ENCODE results near the gene MAP3K3.

The MAP3K3 gene

DNA sequence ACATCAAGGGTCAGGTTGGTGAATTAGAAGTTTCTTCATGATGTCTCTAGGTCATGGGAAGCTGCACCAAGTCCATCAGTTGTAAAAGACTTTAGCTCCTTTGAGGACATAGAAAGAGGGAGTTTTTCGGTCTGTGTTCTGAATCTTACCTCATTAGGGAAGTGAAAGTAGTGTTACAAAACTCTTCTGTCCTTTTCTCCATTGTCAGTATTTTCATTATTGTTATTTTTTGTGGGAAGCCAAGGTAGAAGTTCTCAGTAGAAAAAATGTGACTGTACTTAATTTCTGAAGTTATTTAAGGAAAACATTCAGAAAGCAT is 24.2 kb downstream of the MAP3K3 start:
- no peak overlapping the region for H3K4me3 ChIP-seq (ENCODE audit: low read depth, low read length)
- DNase-seq (ENCODE audit: low read depth), result no peak

DNA sequence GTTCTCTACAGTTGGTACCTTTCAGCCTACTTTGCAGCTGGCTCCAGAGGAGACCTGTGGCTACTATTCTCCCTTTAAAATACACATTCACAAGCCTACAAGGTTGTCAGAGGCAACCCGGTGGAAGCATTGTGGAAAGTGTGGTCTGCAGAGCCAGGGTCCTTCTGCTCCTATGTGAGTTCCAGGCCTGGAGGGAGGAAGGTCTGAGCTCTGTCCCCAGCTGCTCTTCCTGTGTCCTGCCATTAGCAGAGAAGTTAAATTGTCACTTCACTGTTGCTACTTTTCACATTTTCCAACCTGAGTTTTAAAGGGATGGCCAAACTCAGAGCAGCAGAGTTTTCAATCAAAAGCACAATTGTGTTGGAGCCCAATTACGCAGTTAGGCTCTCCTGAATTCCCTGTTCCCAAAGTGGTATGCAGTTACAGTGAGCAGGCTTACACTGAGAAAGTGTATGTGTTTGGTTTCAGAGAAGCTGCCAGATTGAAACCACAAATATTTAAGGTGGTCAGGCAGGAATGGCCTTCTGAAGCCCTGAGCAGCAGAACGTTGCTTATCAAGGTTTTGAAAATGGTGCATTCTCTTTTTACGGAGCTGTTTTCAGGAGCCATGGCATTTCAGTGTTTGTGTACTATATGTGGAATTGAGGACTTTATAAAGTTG is 25.0 kb downstream of the MAP3K3 start:
- DNase-seq (ENCODE audit: low read depth), result no peak
- H3K4me3 ChIP-seq (ENCODE audit: low read depth, low read length), result no peak overlapping the region

DNA sequence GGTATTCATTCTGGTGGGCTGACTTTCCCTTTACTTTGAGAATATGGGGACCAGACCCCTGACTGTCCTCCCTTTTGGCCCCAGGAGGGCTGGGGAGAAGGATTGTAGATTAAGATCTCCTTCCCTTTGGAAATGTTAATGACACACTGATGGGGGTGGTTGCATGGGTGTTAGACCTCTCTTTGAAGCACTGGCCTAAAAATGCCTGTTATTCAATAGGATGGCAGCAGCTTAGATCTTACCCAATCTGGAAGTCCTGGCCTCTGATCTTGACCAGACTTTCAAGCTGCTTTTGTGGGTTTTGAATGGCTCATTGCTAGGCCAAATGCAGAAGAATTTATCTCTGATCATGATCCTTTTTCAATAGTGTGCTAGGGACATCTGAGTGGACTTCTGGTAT is 25.7 kb downstream of the MAP3K3 start:
- H3K4me3 ChIP-seq (ENCODE audit: low read depth, low read length), result no peak overlapping the region
- no peak for DNase-seq (ENCODE audit: low read depth)

DNA sequence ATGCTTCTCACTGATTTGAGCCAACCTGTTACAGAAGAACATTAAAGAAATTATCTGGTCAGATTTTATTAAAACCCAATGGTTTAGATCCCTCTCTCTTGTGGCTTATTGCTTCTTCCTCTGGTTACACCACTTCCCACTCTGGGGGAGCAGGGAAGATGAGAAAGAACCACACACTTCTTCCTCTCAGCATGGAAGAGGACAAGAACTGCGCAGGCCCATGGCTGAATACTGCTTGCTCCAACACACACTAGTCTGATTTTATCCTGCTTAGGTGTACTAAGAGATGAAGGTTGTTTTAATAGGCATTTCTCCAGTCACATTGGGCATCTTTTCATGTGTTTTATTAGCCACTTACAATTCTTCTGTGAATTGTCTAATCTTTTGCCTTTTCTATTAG is 27.6 kb downstream of the MAP3K3 start:
- DNase-seq (ENCODE audit: low read depth), result no peak
- no peak overlapping the region for H3K4me3 ChIP-seq (ENCODE audit: low read depth, low read length)

DNA sequence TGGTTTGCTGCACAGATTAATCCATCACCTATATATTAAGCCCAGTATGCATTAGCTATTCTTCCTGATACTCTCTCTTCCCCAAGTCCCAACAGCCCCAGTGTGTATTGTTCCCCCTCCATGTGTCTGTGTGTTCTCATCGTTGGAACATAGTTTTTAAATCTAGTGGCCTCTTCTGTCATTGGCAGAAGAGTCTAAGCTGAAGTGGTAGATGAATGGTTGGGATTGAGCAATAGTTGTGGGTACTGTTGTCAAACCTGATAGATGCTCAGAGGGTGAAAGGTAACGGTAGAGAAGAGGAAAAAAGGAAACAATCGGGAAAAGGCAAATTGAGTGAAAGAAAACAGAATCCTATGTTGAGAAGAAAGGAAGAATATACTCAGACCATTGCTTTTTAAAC is 29.9 kb downstream of the MAP3K3 start:
- DNase-seq (ENCODE audit: low read depth), result no peak
- no peak overlapping the region for H3K4me3 ChIP-seq (ENCODE audit: low read depth, low read length)

DNA sequence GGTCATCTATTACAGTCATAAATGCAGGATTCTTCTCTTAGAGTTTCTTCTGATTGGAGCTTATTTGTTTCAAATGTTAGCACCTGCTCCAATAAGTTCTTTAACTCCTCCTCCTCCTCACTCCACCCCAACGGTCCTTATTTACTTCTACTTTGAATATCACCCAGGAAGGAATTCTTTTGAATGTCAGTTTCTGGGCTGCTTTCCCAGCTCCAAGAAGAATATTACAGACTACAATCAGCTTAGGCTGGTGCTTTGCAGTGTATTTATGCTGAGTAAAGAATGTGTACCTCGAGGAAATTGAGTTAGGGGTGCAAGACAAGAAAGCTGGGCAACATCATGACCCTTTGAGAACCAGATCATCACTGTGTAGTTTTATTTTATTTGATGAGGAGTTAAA is 30.8 kb downstream of the MAP3K3 start:
- no peak for DNase-seq (ENCODE audit: low read depth)
- H3K4me3 ChIP-seq (ENCODE audit: low read depth, low read length), result no peak overlapping the region

DNA sequence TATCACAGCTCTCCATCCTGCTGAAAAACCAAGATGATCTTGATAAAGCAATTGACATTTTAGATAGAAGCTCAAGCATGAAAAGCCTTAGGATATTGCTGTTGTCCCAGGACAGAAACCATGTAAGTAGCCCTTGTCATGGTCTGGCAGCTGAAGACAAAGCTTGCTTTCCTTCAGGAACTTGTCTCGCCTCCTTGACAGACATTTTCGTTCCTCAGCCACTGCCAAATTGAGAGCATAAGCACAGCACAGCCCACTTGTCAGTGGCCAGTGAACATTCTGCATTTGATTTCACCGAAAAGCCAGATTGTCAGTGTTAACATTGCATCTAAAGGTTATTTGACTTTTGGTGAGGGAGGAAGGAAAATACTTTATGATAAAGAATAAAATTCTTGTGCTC is 35.6 kb downstream of the MAP3K3 start:
- H3K4me3 ChIP-seq (ENCODE audit: low read depth, low read length), result no peak overlapping the region
- no peak for DNase-seq (ENCODE audit: low read depth)

DNA sequence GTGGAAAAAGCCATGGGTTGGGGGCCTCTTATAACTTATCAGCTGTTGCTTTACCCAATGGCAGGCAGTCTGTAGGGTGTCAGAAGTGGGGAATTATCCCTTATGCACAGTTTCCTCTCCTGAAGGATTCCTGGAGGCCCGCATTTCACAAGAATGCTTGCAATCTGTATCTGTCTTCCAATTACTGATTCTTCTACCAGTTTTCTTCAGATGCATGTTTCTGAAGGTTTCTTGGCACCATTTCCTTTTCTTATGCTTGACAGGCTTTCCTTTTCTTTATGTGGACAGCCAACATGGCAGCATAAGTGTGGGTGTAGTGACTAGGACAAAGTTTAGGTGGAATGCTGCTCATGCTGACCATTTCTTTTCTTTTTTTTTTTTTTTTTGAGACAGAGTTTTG is 36.1 kb downstream of the MAP3K3 start:
- no peak overlapping the region for H3K4me3 ChIP-seq (ENCODE audit: low read depth, low read length)
- DNase-seq (ENCODE audit: low read depth), result no peak

DNA sequence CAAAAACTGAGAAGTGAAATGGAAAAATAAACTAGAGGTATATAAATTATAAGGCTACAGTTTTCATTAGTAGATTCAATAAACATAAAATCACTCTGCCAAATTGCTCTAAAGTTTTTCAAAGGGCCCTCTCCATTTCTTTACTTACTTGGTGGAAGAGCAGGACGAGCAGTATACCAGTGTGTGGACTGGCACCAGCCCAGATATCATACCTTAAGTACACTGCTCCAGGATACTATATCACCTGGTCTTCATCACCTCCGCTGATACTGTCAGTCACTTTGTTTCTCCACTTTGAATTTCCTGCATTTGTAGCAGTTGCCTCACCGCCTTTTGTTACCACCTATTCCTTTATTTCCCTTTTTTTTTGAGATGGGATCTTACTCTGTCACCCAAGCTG is 37.6 kb downstream of the MAP3K3 start:
- DNase-seq (ENCODE audit: low read depth), result no peak
- H3K4me3 ChIP-seq (ENCODE audit: low read depth, low read length), result no peak overlapping the region

DNA sequence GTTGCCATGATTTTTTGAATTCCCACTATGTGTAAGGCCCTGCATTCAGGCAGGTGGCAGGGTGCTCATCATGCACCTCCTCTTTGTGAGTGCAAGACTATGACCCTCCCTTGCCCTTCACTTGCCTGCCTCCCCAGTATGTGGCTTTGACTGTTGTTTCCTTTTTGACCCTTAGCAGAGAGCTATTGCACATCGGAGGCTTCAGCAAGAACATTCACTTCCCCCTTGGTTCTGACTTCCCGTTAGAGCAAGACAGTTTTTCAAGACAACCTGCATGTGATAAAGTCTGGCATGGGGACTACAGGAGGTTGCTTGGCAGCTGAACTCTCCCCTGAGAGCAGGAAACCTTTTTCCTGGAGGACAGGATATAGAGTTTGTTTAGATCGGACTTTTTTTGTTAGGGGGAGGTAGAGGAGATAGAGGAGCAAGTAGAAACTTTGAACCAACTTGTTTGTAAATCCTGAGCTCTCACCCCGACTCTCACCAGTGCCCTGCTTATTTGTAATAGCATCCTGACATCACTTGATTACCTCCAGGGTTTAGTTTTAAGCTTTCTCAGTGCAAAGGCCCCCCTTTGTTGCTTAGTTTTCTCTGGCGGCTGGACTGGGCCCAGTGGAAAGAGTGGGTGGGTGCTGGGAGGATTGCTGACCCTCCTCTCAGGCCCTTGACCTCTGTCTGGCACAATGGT is 43.5 kb downstream of the MAP3K3 start:
- DNase-seq (ENCODE audit: low read depth), result no peak

DNA sequence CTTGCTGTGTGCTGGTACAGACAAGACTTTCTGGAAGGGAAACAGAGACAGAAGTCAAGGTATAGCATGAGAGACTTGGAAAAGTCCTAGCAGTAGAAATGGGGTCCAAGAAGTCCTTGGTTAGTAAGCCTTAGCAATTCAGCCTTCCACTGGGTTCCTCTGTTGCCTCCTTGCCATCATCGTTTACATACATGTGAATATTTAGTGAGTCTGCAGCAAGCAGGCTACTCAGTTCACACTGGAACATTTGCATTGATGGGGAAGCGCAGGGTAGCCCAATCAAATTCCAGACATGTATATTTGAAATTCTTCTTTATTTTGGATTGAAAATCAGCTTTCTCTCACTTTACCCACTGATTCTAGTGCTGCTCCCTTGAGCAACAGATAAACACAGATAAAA is 50.6 kb downstream of the MAP3K3 start:
- DNase-seq (ENCODE audit: low read depth), result no peak
- no peak overlapping the region for H3K4me3 ChIP-seq (ENCODE audit: low read depth, low read length)

More for the DNA sequence above, 43.5 kb downstream of the MAP3K3 start:
- no peak overlapping the region for H3K4me3 ChIP-seq (ENCODE audit: low read depth, low read length)

DNA sequence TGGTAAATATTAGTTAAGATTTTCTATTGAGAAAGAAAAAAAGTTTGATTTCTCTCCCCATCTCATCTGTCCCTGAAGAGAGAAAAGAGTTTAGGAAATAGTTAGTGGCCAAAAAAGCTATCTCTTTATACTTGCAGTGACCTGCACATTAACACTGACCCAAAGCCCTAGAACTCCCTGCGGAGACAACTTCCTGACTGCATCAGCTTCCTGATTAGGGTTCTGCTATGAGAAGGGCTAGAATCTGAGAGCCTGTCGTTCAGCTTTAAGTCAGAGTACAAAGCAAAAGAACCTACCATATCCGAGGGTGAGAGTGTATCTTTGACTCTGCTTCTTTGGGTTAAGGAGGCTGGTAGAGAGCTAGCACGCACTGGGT is 53.0 kb downstream of the MAP3K3 start:
- no peak for DNase-seq (ENCODE audit: low read depth)

DNA sequence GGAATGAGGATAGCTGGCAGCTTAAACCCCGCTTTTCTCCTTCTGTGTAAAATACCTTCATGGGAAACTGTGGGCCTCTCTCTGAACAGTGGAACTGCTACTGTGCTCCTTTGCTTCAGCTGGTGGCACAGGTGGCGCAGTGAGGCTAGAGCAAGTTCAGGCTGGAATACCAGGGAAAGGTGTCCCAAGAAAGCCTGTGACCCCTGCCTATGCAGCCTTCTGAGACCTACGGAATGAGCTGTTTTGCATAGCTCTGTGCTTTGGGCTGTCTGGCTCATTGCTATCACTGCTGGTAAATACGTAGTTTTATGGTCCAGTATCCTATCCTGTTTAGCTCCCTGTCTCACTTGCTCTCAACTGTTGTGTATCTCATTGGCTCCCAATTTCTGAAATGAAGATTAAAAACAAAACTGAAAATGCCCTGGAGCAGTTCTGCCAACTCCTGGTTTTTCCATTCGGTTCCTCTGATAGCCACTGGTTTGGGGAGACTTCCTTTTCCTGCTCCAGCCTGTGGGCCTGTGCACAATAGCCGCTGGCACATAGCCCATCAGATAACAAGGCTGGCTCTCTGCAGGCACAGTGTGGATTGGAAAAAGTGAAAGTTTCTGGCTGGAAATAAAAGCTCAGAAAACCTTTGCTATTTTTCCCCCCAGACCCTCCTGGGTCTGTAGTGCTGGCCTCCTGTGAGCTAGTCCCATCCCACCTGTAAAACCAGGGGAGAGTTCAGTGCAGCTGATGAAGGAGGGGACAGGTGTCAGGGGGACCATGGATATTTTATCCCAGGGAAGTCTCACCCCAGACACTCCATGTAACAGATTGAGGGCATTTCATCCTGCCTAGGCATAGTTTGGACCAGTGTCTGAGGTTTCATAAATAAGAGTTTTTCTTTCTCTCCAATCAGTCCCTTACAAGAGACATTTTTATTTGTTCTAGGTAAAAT is 53.7 kb downstream of the MAP3K3 start:
- no peak overlapping the region for H3K4me3 ChIP-seq (ENCODE audit: low read depth, low read length)
- DNase-seq (ENCODE audit: low read depth), result peak; percentile 31

More for the DNA sequence above, 53.0 kb downstream of the MAP3K3 start:
- no peak overlapping the region for H3K4me3 ChIP-seq (ENCODE audit: low read depth, low read length)

DNA sequence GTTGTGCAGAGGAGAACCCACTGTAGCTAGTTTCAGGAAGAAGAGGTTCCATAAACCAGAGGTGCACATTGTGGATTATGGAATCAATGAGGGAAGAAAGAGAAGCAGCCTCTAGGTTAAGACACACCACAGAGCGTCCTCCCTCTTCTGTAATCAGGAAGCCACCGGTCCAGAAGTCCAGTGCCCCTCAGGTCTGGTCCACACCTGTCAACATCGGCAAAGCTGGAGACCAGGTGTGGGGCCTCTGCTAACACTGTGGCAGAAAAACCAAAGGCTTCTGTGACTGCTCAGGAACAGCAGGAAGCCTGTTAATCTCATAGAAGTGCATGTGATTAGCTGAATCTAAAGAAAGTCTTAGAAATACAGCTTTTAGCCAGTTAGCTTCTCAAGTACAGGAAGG is 54.4 kb downstream of the MAP3K3 start:
- no peak for DNase-seq (ENCODE audit: low read depth)
- H3K4me3 ChIP-seq (ENCODE audit: low read depth, low read length), result no peak overlapping the region

DNA sequence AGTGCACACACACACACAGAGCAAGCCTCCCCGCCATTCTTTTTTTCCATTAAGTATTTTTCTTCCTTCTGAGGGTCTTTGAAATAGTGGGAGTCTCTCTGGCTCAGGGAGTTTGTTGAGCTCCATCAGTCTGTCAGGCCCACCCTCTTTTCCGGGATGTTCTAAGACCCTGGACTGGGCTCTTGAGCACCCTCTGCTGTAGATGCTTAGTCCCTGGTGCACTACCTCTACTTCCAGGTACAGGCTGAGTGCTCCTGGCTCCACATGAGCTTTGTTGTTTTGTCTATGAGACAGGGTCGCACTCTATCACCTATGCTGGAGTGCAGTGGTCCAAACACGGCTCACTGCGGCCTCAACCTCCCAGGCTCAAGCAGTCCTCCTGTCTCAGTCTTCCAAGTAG is 57.0 kb downstream of the MAP3K3 start:
- DNase-seq (ENCODE audit: low read depth), result no peak
- no peak overlapping the region for H3K4me3 ChIP-seq (ENCODE audit: low read depth, low read length)

DNA sequence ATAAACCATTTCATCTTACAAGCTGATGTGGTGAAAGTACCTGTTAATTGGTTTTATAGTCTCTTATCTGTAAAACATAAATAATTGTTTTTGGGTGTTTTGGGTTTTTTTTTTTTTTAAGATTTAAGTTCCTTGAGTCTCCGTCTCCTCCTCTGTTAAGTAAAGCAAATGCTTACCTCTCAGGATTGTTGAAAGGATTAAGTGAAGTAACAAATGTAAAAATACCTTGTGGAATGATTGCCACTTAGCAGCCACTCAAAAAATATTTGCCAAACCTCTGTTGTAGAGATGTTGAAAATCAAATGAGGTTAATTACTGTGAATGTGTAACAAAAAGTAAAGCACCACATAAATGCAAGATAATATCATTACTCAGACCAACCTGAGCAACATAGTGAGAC is 58.5 kb downstream of the MAP3K3 start:
- no peak for DNase-seq (ENCODE audit: low read depth)
- H3K4me3 ChIP-seq (ENCODE audit: low read depth, low read length), result no peak overlapping the region

DNA sequence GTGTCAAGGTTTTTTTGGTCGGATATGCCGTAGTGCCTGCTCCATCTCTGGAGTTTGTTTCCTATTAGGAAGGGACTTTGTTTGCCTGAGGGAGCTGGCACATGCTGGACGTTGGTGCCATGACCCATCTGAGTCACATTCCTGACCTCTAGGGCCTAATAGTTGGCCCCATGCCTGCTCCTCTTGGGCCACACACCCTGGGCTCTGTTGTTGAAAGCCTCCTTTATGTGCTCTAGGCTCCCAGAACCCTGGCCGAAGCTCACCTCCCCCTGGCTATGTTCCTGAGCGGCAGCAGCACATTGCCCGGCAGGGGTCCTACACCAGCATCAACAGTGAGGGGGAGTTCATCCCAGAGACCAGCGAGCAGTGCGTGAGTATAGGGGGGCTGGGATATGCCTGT is 59.3 kb downstream of the MAP3K3 start:
- DNase-seq (ENCODE audit: low read depth), result no peak
- no peak overlapping the region for H3K4me3 ChIP-seq (ENCODE audit: low read depth, low read length)

DNA sequence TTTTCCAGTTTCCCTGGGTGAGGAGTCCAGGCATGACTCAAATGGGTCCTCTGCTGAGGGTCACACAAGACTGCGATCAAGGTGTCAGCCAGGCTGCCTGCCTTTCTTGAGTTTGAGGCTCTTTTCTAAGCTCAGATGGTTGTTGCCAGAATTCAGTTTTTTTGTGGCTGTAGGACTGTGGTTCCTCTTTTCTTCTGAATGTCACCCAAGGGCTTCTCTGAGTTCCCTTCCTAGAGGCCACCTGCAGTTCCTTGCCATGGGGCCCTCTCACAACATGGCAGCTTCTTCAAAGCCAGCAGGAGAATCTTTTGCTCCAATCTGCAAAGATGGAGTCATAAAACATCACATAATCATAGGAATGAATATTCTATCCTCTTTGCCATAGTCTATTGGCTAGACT is 60.2 kb downstream of the MAP3K3 start:
- H3K4me3 ChIP-seq (ENCODE audit: low read depth, low read length), result no peak overlapping the region
- DNase-seq (ENCODE audit: low read depth), result no peak

DNA sequence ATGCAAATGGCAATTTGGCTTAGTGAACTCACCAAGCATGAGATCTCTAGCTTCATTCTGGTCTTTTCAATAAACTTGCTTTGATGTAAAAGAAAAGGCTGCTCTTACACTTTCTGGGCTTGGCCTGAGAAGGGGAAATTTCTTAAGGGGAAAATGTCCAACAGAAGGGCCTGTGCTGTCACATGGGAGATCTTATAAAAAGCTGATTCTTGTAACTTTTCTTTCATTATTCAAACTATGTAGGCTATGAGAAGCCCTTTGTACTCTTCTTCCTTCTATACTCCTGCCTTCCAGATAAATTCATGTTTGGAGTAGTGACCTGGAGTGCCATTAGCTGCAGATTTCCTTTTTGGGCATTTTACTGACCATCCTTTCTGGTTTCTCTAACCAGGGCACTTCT is 60.8 kb downstream of the MAP3K3 start:
- H3K4me3 ChIP-seq (ENCODE audit: low read depth, low read length), result no peak overlapping the region
- no peak for DNase-seq (ENCODE audit: low read depth)

DNA sequence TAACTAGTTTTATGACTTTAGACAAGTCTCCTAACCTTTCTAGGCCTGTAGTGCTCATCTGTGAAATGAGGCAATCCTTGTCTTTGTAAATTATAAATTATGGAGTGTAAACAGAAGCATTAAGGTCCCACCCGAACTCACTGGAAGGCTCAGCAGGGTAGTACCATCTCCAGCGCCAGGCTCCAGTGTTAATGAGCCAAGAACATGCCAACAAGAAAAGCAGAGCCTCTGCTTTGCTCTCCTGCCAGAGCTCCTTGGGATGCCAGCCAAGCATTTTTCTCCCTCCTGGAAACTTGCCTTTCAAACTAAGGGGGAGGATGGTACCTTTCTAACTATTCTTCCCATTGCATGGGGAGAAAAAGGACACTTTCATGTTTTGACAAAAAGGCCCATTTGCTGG is 62.8 kb downstream of the MAP3K3 start:
- no peak for DNase-seq (ENCODE audit: low read depth)
- H3K4me3 ChIP-seq (ENCODE audit: low read depth, low read length), result no peak overlapping the region

DNA sequence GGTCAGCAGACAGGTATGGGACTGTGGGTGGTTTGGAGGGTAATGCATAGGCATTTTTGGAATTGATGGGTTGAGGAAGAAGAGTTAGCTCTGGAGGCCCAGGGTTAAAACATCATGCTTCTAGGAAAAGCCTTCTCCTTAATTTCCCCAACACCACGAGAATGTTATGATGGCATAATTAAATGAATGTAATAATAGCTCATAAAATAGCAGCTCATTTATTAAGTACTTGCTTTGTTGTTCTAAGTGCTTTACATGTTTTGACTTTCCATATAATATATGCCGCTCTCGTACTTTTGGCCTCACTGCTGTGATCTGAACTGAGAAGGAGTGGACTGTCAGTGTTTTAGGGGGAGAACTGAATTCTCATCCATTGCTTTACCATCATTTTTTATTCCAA is 63.4 kb downstream of the MAP3K3 start:
- H3K4me3 ChIP-seq (ENCODE audit: low read depth, low read length), result no peak overlapping the region

More for the DNA sequence above, 63.4 kb downstream of the MAP3K3 start:
- no peak for DNase-seq (ENCODE audit: low read depth)

Data from skeletal muscle cell (primary cell).